Testis (tissue), 3 donors: ENCODE measurements around the gene RIN2. TPM values are rescaled to one million over a fixed set of nuclear protein-coding genes. Genes with fewer than 3 reads are reported as not detected.

Experiments used
- DNase-seq: peaks from one replicate; pipeline ENCODE4 v3.0.0-alpha.2; 2019
- H3K27ac ChIP-seq, 2 donors: fragments of 200-600 bp; sonication (generic); one replicate each; pipeline ENCODE4 v1.5.1; 2019
- H3K27me3 ChIP-seq: fragments of 200-600 bp; sonication (generic); one replicate; pipeline ENCODE4 v1.5.1; 2019
- H3K36me3 ChIP-seq: fragments of 200-600 bp; sonication (generic); one replicate; pipeline ENCODE4 v1.5.1; 2017; ENCODE audit warnings: low read depth; ENCODE audit errors: missing control alignments
- H3K4me1 ChIP-seq: fragments of 200-600 bp; sonication (generic); one replicate; pipeline ENCODE4 v1.5.1; 2019
- H3K4me3 ChIP-seq, 2 donors: fragments of 200-600 bp; sonication (generic); one replicate each; pipeline ENCODE4 v1.5.1; 2017 to 2019
- H3K9me3 ChIP-seq: fragments of 200-600 bp; sonication (generic); one replicate; pipeline ENCODE4 v1.5.1; 2017
- CTCF ChIP-seq, 3 experiments: fragments of 450-650 bp in 2 of 3; fragments of 200-600 bp in 1 of 3; sonication (generic) in 1 of 3; IDR thresholded peaks; one replicate each; pipeline ENCODE4 v1.5.1; 2016 to 2019; ENCODE audit warnings: antibody characterized with exemption in 3 of 3, mild to moderate bottlenecking in 2 of 3, moderate library complexity in 1 of 3
- POLR2A ChIP-seq: fragments of 450-650 bp; IDR thresholded peaks from one replicate; pipeline ENCODE4 v1.6.1; 2017; ENCODE audit warnings: antibody characterized with exemption, mild to moderate bottlenecking, moderate library complexity
- WGBS, 2 donors: methylation state at CpG; one replicate each; pipeline ENCODE4 v1.1.5; 2018; 5-methylcytosine and 5-hydroxymethylcytosine counted together
- intact Hi-C: fragments of 100-400 bp; cut with DNase I; formaldehyde crosslinking; loops from one replicate; pipeline ENCODE4 v1.15.1; 2023; ENCODE audit warnings: low total_unique reads
- polyA plus RNA-seq: library from polyadenylated mRNA; stranded (reverse); fragments of 350-450 nt; fragmentation: Illumina TruSeq; extraction: RNeasy Lipid Tissue Mini Kit (QIAGEN cat#74804); gene quantifications from one replicate; pipeline ENCODE4 v1.2.3, GENCODE V29; 2014; ENCODE audit warnings: low read depth, low replicate concordance; ENCODE audit not compliant: insufficient read depth
- total RNA-seq, 2 donors: library from RNA; depleted of rRNA; stranded (reverse); fragments of >200 nt; gene quantifications; one replicate each; pipeline ENCODE4 v1.2.3, GENCODE V29; 2016

Gene RIN2
- total and polyA plus RNA-seq, 3 donors from 2014 or later, result 9.1 to 29.2 (median 16.0) TPM

DNA sequence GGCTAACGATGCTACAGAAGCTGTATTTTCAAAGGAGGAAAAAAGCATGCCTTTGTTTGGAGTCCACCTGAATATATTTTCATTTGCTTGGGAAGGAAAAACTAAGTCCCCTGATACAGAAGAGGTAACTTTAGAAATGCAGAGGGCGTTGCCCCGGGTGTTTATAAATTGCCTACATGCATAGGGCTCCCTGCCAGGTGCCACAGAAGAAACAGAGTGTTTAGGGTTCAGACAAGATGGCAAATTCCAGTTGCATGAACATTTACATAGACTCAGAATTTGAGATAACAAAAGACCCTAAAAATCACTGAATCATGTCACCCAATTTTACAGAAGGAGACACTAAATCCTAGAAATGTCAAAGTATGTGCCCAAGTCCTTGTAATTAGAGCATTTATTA is 19.9 kb downstream of the RIN2 start:
- H3K4me3 ChIP-seq, result no peak overlapping the region
- no peaks in the 10 kb centered on the region for H3K4me1 ChIP-seq
- no peak for DNase-seq
- intact Hi-C loops, result no loop called here
- no peaks in the 10 kb centered on the region for H3K36me3 ChIP-seq
- no peaks in the 10 kb centered on the region for H3K9me3 ChIP-seq
- no peak overlapping the region for H3K27ac ChIP-seq
- no peaks in the 10 kb centered on the region for H3K27me3 ChIP-seq
- TF ChIP-seq POLR2A (no peak), CTCF (IDR thresholded peaks at IDR 0.05) (no peak)
- WGBS, 2 donors, result 94 to 96% methylated on average over 3 of the region's 3 CpGs

- Histone ChIP-seq H3K4me1 (no peaks in the 10 kb centered on the region), H3K4me3 (no peak overlapping the region), H3K36me3 (no peaks in the 10 kb centered on the region), H3K27ac (no peak overlapping the region), H3K27me3 (no peaks in the 10 kb centered on the region), H3K9me3 (no peaks in the 10 kb centered on the region)
- DNase-seq, result no peak
- no peak for TF ChIP-seq CTCF (IDR thresholded peaks at IDR 0.05)
- no peak for TF ChIP-seq POLR2A
- 86 to 88% methylated on average over 3 of the region's 3 CpGs for WGBS, 2 donors
- intact Hi-C loops, result no loop called here
These were observed 20.3 kb downstream of the RIN2 start for GRCh38 chr20:19778404-19778803.

- TF ChIP-seq POLR2A (no peak), CTCF (IDR thresholded peaks at IDR 0.05) (no peak)
- no peaks in the 10 kb centered on the region for H3K36me3 ChIP-seq
- H3K27ac ChIP-seq, result no peak overlapping the region
- no peaks in the 10 kb centered on the region for H3K27me3 ChIP-seq
- peaks cover 2% of the 10 kb centered on the region for H3K4me1 ChIP-seq
- H3K9me3 ChIP-seq, result no peaks in the 10 kb centered on the region
- no peak for DNase-seq
- 84 to 93% methylated on average over 5 of the region's 5 CpGs for WGBS, 2 donors
- no peak overlapping the region for H3K4me3 ChIP-seq
- intact Hi-C loops, result loop anchor here (10.0 kb wide), 1 partner anchor 215 kb away; no protein-coding TSS in a partner anchor
These were observed 21.6 kb downstream of the RIN2 start for GRCh38 chr20:19779634-19780033.

- H3K4me1 ChIP-seq, result peaks cover 5% of the 10 kb centered on the region
- no peak for TF ChIP-seq POLR2A
- TF ChIP-seq CTCF (IDR thresholded peaks at IDR 0.05), result no peak
- intact Hi-C loops, result loop anchor here (10.0 kb wide), 1 partner anchor 215 kb away; no protein-coding TSS in a partner anchor
- H3K27me3 ChIP-seq, result no peaks in the 10 kb centered on the region
- DNase-seq, result no peak
- 77 to 81% methylated on average over 5 of the region's 5 CpGs for WGBS, 2 donors
- no peaks in the 10 kb centered on the region for H3K9me3 ChIP-seq
- H3K27ac ChIP-seq, result no peak overlapping the region
- no peak overlapping the region for H3K4me3 ChIP-seq
- no peaks in the 10 kb centered on the region for H3K36me3 ChIP-seq
These were observed 22.2 kb downstream of the RIN2 start for GRCh38 chr20:19780261-19780660.

DNA sequence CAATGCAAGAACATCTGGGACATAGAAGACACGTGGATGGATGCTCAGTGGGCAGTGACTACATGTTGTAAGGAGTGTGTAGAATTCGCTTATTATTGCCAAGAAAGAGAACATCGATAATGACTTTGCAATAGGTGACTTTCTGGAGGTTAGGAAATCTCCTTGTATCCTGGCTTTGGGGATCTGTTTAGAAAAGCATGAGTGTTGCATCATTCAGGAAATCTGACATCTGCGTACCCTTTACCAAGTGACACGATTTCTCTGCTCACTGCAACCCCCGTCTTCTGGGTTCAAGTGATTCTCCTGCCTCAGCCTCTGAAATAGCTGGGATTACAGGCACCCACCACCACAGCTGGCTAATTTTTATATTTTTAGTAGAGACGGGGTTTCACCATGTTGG is 23.2 kb downstream of the RIN2 start:
- intact Hi-C loops, result loop anchor here (10.0 kb wide), 1 partner anchor 214 kb away; no protein-coding TSS in a partner anchor
- Histone ChIP-seq H3K9me3 (no peaks in the 10 kb centered on the region), H3K4me3 (no peak overlapping the region), H3K4me1 (peaks cover 7% of the 10 kb centered on the region), H3K27ac (no peak overlapping the region), H3K27me3 (no peaks in the 10 kb centered on the region), H3K36me3 (no peaks in the 10 kb centered on the region)
- TF ChIP-seq POLR2A (no peak), CTCF (IDR thresholded peaks at IDR 0.05) (no peak)
- no peak for DNase-seq
- 94 to 98% methylated on average over 7 of the region's 7 CpGs for WGBS, 2 donors
